ENCODE results near the gene STT3A.

Gene STT3A

DNA sequence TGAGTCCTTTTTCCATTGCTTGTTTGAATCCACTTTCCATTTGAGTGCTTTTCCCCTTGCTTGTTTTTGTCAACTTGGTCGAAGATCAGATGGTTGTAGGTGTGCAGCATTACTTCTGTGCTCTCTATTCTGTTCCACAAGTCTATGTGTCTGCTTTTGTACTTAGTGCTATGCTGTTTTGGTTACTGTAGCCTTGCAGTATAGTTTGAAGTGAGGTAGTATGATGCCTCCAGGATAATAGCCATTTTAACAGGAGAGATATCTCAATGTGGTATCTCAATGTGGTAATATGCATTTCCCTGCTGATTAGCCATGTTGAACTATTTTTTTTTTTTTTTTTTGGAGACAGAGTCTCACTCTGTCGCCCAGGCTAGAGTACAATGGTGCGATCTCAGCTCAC, 71.3 kb downstream of the STT3A start:
- no peak for DNase-seq (ENCODE audit: low read depth)

DNA sequence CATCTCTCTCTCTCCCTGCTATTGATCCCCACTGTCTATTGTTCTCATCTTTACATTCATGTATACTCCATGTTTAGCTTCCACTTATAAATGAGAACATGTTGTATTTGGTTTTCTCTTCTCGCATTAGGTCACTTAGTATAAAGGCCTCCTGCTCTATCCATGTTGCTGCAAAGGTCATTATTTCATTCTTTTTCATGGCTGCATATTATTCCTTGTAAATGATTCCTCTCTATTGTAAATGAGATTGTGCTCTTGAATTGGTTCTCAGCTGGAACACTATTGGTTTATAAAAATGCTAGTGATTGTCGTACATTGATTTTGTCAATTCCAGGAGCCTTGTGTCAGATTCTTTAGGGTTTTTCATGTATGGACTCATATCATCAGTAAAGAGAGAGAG, 74.5 kb downstream of the STT3A start:
- no peak for DNase-seq (ENCODE audit: low read depth)

DNA sequence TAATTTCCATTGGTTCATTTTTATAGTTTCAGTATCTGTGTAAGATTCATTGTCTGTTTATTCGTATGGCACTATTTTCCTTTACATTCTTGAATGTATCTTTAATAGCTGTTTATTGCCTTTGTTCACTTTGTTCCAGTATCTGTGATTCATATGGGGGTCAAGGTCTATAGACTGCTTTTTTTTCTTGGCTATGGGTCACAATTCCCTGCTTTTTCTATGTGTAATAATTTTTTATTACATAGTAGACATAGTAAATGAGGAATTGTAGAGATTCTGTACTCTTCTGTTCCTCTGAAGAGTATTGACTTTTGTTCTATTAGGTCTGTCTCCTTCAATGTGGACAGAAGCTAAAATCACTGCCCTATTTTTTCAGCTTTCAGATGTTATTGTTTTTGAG, 77.5 kb downstream of the STT3A start:
- no peak for DNase-seq (ENCODE audit: low read depth)

DNA sequence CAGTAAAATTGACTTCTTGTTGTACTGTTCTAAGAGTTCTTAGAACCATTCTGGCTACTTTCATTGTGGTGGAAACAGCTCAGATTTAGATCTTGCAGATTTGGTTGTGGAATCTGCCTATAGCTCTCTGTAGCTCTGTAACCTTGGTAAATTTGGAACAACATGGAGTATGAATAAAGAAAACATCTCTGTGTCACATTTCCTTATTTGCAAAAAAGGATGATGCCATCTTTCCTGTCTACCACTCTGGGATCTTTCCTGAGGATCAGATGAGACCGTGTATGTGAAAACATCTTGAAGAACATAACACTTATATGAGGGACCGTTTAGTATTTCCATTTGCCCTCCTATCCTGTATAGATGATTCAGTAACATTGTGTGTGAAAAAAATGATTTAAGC, 78.9 kb downstream of the STT3A start:
- no peak for DNase-seq (ENCODE audit: low read depth)
